Breast epithelium (tissue), 3 donors: Measurements from ENCODE around the gene DGAT2.

Source experiments
- POLR2A ChIP-seq: fragments of 450-650 bp; IDR thresholded peaks from one replicate; pipeline ENCODE4 v1.6.1; 2016; ENCODE audit warnings: antibody characterized with exemption, mild to moderate bottlenecking, moderate library complexity
- POLR2AphosphoS5 ChIP-seq, 3 donors: sonication (generic); formaldehyde crosslinking; IDR thresholded peaks; one replicate each; pipeline ENCODE4 v1.6.1; 2017; ENCODE audit warnings: antibody characterized with exemption in 3 of 3
- TF ChIP-seq, protein P1 (sequence below), 3 donors: fragments of 450-650 bp; IDR thresholded peaks; one replicate each; pipeline ENCODE4 v1.5.1; 2016 to 2017; ENCODE audit warnings: antibody characterized with exemption in 3 of 3, mild to moderate bottlenecking in 3 of 3, moderate library complexity in 3 of 3

- TF ChIP-seq, protein P1, sequence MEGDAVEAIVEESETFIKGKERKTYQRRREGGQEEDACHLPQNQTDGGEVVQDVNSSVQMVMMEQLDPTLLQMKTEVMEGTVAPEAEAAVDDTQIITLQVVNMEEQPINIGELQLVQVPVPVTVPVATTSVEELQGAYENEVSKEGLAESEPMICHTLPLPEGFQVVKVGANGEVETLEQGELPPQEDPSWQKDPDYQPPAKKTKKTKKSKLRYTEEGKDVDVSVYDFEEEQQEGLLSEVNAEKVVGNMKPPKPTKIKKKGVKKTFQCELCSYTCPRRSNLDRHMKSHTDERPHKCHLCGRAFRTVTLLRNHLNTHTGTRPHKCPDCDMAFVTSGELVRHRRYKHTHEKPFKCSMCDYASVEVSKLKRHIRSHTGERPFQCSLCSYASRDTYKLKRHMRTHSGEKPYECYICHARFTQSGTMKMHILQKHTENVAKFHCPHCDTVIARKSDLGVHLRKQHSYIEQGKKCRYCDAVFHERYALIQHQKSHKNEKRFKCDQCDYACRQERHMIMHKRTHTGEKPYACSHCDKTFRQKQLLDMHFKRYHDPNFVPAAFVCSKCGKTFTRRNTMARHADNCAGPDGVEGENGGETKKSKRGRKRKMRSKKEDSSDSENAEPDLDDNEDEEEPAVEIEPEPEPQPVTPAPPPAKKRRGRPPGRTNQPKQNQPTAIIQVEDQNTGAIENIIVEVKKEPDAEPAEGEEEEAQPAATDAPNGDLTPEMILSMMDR (IDR thresholded peaks at IDR 0.05) = no peak
- TF ChIP-seq POLR2AphosphoS5 (IDR thresholded peaks at IDR 0.05) = no peak
- TF ChIP-seq POLR2A = no peak
Measured at GRCh38 chr11:75735181-75735845, 33.3 kb upstream of the DGAT2 start.
